ENCODE results near the gene BICDL1. TPM values are rescaled to one million over a fixed set of nuclear protein-coding genes. Genes with fewer than 3 reads are reported as not detected.

Gene BICDL1
- total RNA-seq, 2 donors from 2014 or later, result 5.0 to 11.1 TPM

- H3K9me3 ChIP-seq, result no peaks in the 10 kb centered on the region
- H3K36me3 ChIP-seq, result no peaks in the 10 kb centered on the region
- no peak overlapping the region for H3K27ac ChIP-seq
- TF ChIP-seq CTCF (IDR thresholded peaks at IDR 0.05), result no peak
- intact Hi-C loops (cut with DNase I), result no loop called here
- H3K4me3 ChIP-seq, result no peak overlapping the region
- no peak for DNase-seq
- H3K27me3 ChIP-seq, result no peaks in the 10 kb centered on the region
- H3K9ac ChIP-seq (ENCODE audit: low read depth in 2 of 2, low read length in 2 of 2), result no peak overlapping the region
- H3K4me1 ChIP-seq, result no peaks in the 10 kb centered on the region
Measured at GRCh38 chr12:120109570-120110267, 120.7 kb downstream of the BICDL1 start.

GRCh38 chr12:120110550-120111501, 121.8 kb downstream of the BICDL1 start:
- H3K4me1 ChIP-seq, result peaks cover 4% of the 10 kb centered on the region
- DNase-seq, result no peak
- H3K9me3 ChIP-seq, result no peaks in the 10 kb centered on the region
- H3K4me3 ChIP-seq, result no peak overlapping the region
- TF ChIP-seq CTCF (IDR thresholded peaks at IDR 0.05), result no peak
- H3K36me3 ChIP-seq, result no peaks in the 10 kb centered on the region
- intact Hi-C loops (cut with DNase I), result no loop called here
- H3K27me3 ChIP-seq, result no peaks in the 10 kb centered on the region
- H3K27ac ChIP-seq, result peak overlapping the region; percentile 22
- H3K9ac ChIP-seq (ENCODE audit: low read depth in 2 of 2, low read length in 2 of 2), result no peak overlapping the region

- Histone ChIP-seq H3K9ac (ENCODE audit: low read depth in 2 of 2, low read length in 2 of 2) (peak overlapping the region in 1 of 2 donors; percentile 80), H3K4me1 (peaks cover 8% of the 10 kb centered on the region), H3K27me3 (no peaks in the 10 kb centered on the region), H3K4me3 (peak overlapping the region; percentile 91), H3K36me3 (no peaks in the 10 kb centered on the region), H3K9me3 (no peaks in the 10 kb centered on the region), H3K27ac (no peak overlapping the region)
- no peak for DNase-seq
- intact Hi-C loops (cut with DNase I), result no loop called here
- TF ChIP-seq CTCF (IDR thresholded peaks at IDR 0.05), result no peak
Measured at GRCh38 chr12:120115066-120115465, 126.0 kb downstream of the BICDL1 start.

GRCh38 chr12:120115692-120116440, 126.8 kb downstream of the BICDL1 start:
- Histone ChIP-seq H3K4me3 (peak overlapping the region; percentile 91), H3K27me3 (no peaks in the 10 kb centered on the region), H3K27ac (peak overlapping the region; percentile 11), H3K9me3 (no peaks in the 10 kb centered on the region), H3K36me3 (no peaks in the 10 kb centered on the region), H3K4me1 (peaks cover 8% of the 10 kb centered on the region), H3K9ac (ENCODE audit: low read depth in 2 of 2, low read length in 2 of 2) (peak overlapping the region; percentile 73 to 80)
- peak; percentile 44 for DNase-seq
- TF ChIP-seq CTCF (IDR thresholded peaks at IDR 0.05), result no peak
- intact Hi-C loops (cut with DNase I), result no loop called here

GRCh38 chr12:120116441-120116791, 127.4 kb downstream of the BICDL1 start, which contains the start of gene RAB35:
RAB35 (minus strand) TSS chr12:120116753; CDS start chr12:120116650, 103 bp downstream.
- H3K27me3 ChIP-seq, result no peaks in the 10 kb centered on the region
- no peaks in the 10 kb centered on the region for H3K36me3 ChIP-seq
- no peak for TF ChIP-seq CTCF (IDR thresholded peaks at IDR 0.05)
- DNase-seq, result no peak
- peak within 1 kb of the TSS; percentile 91 for H3K4me3 ChIP-seq
- H3K27ac ChIP-seq, result peak within 1 kb of the TSS; percentile 92
- intact Hi-C loops (cut with DNase I), result no loop called here
- H3K9me3 ChIP-seq, result no peaks in the 10 kb centered on the region
- peaks cover 8% of the 10 kb centered on the region for H3K4me1 ChIP-seq
- H3K9ac ChIP-seq (ENCODE audit: low read depth in 2 of 2, low read length in 2 of 2), result peak within 1 kb of the TSS; percentile 74 to 87
